GM18505 (cell line): ENCODE measurements around the gene ARPC1B.
A peak's percentile ranks its signal among the peaks of the same experiment; 100 is the strongest.
"Not testable (repeated sequence)": the region's sequence is repeated elsewhere in the genome, so short reads cannot be mapped to it uniquely, and the experiment has no call there.

Experiments used
- ATAC-seq: cut with Tn5 transposase; IDR thresholded peaks from one replicate; pipeline ENCODE4 v1.9.1; 2021; ENCODE audit not compliant: unreplicated experiment
- POLR2A ChIP-seq: IDR thresholded peaks from 4 replicates; pipeline ENCODE4 v1.6.1; 2011; ENCODE audit warnings: borderline replicate concordance; ENCODE audit not compliant: insufficient read depth, insufficient read length; ENCODE audit errors: extremely low read depth

Gene ARPC1B

DNA sequence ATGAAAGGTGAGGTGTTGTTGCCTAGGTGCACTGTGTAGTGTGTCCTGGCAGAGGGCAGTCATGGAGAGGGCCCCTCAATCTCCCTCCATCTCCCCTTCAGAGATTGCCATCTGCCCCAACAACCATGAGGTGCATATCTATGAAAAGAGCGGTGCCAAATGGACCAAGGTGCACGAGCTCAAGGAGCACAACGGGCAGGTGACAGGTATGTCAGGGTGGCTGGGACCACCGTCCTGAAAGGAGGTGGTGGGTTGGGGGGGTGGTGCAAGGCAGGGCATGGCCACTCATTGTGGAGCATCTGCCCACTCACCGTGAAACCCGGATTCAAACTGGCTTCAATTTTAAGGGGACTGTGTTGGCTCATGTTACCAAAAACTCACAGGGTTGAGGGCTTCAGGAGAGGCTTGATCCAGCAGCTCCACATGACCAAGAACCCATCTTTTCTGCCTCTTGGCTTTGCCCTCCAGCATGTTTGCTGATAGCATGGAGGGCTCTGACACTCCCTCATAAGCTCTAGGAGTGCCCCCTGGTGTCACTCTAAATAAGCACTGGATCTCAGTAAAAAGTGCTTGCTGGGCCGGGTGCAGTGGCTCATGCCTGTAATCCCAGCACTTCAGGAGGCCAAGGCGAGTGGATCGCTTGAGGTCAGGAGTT, 12.2 kb downstream of the ARPC1B start:
- no peak for ATAC-seq
- no peak for TF ChIP-seq POLR2A

DNA sequence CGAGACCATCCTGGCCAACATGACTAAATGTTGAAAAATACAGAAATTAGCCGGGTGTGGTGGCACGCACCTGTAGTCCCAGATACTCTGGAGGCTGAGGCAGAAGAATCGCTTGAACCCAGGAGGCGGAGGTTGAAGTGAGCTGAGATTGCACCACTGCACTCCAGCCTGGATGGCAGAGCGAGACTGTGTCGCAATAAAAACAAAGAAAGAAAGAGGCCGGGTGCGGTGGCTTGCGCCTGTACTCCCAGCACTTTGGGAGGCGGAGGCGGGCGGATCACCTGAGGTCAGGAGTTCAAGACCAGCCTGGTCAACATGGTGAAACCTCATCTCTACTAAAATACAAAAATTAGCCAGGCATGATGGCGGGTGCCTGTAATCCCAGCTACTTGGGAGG, 12.7 kb downstream of the ARPC1B start:
- not testable (repeated sequence) for ATAC-seq

GRCh38 chr7:99387912-99388311, 13.4 kb downstream of the ARPC1B start:
- TF ChIP-seq POLR2A: no peak
- ATAC-seq: no peak

- TF ChIP-seq POLR2A: no peak
- no peak for ATAC-seq
These were observed 15.2 kb downstream of the ARPC1B start for GRCh38 chr7:99389772-99390171.

DNA sequence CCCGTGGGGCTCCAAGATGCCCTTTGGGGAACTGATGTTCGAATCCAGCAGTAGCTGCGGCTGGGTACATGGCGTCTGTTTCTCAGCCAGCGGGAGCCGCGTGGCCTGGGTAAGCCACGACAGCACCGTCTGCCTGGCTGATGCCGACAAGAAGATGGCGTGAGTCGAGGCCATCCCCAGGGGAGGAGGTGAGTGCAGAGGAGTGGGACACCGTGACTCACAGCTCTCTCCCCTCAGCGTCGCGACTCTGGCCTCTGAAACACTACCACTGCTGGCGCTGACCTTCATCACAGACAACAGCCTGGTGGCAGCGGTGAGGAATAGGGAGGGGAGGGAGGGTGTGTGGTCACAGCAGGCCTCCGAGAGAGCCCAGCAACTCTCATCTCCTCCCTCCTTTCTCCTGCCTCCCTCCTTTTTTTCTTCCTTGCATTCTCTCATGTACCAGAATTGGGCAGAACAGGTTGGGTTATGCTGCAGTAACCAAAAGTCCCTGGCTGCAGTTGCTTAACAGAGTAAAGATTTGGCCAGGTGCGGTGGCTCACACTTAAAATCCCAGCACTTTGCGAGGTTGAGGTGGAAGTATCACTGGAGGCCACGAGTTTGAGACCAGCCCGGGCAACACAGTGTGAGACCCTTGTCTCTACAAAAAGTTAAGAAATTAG, 16.5 kb downstream of the ARPC1B start:
- no peak for ATAC-seq
- TF ChIP-seq POLR2A: no peak

- ATAC-seq: no peak
- no peak for TF ChIP-seq POLR2A
These were observed 17.5 kb downstream of the ARPC1B start for GRCh38 chr7:99392046-99392445.

DNA sequence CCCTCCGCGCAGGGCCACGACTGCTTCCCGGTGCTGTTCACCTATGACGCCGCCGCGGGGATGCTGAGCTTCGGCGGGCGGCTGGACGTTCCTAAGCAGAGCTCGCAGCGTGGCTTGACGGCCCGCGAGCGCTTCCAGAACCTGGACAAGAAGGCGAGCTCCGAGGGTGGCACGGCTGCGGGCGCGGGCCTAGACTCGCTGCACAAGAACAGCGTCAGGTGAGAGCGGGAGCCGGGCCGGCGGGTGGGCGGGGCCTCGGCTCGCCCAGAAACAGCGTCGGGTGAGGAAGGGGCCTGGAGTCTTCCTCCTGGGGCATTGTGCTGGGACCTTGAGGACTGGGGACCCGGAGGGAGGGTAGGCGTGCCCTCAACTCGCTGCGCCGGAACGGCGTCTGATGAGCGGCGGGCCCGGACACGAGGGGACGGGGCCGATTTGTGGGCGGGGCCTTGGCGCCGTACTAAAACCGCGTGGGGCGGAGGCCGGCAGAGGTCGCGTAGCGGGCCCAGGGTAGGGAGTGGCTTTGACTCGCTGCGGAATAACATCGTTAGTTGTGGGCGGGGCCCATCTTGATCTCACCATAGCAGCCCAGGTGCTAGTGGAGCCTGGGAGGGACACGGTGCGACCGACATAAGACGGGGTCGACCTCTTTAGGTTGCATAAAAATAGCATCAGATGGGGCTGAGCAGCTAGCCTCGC, 18.3 kb downstream of the ARPC1B start:
- peak; percentile 60 for ATAC-seq
- peak; percentile 47 for TF ChIP-seq POLR2A

DNA sequence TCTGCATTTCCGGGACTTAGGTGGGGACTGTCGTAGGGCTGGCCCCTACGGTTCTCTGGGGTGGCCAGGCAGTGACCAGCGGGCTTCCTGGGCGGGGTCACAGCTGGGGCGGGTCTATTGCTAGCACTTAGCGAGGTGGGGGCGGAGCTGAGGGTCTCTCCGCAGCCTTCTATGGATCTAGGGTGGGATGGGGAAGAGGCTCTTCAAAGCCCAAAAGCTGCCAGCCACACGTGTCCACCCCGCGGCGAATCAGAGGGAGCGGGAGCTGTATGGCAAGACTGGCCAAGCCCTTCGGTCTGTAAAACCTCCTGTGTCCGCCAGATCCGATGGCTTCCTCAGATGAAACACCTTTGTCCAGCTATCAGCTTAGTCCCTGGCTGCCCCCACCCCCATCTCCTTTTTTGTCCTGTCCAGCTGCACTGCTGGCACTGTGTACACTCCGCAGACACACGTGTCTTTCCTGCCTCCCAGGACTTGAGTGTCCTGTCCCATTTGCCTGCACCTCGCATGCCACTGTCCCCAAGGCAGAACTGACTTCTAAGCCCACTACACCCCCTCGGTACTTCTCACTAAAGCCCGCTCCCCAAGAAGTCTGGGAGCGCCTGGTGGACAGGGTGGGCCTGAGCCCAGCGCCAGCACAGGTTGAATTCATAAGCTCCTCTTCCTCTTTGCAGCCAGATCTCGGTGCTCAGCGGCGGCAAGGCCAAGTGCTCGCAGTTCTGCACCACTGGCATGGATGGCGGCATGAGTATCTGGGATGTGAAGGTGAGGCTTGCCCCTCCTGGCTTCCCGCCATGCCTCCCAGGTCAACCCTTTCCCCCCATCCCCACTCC, 19.0 kb downstream of the ARPC1B start:
- TF ChIP-seq POLR2A: peak; percentile 23
- no peak for ATAC-seq

GRCh38 chr7:99394188-99394502, 19.6 kb downstream of the ARPC1B start:
- no peak for ATAC-seq
- TF ChIP-seq POLR2A: peak; percentile 36

DNA sequence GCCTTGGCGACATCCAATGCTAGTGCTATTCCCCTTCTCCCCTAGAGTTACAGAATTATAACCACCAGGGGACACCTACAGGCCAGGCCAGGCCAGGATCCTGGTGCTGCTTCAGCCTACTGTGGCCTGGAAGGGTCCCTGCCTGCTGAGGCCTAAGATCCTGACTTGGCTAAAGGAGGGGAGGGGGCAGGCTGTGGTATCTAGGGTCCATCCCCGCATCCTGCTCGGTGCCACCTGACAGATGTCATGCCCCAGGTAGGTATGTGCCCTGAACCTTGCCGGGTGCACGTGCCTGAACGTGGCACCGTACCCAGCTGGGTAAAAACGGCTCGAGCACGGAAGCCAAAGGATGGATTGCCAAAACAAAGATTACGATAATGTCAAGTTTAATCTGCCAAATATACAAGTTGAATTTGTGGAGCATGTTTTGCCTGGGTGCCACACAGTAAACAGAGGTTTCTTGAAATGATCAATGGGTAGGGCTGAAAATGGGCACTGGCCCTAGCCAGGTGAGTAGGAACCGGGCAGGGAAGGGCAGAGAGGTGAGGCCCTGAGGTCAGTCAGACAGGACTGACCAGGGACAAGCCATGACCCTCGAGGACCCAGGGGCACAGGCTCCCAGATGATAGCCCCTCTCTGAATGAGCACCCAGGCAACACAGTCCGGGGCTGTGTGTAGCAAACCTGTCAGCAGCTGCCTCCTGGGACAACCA, 21.2 kb downstream of the ARPC1B start:
- peak; percentile 13 for TF ChIP-seq POLR2A
- ATAC-seq: no peak

DNA sequence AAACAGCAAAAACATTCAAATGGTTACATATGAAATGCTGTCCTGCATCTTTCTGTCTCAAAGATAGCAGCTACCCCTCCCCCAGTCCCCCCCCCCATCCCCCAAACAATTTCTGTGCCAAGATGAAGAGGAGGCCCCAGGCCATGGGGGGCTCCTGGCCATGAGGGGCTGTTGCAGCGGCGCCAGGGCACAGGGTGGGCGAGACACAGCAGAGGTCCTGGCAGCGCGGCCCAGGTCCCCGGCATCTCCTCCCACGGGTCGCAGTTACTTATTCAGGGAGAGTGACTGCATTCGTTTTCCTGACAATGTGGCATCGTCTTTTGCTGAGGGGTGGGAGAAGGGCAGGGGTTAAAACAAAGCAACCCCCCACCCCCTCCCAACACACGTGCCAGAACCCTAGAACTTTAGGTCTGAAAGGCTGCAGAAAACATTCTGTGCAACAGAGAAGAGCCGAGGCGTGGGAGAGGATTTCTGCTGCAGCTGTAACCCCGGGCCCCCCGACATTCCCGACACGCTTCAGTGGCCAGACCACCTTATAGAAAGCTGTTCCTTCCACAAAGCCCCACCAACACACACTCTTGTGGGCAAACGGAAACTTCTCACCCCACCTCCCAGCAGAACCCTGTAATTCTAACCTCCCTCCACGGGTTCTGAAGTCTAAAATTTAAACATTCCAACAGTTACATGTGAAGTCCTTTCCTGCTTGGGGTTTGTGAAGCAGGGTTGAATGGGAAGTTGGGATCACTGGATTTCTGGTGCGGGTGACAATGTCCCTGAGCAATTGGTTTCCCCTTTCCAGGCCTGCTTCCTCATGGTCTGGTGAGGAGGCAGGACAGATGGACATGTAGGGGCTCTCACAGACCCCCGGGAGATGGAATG, 22.1 kb downstream of the ARPC1B start:
- ATAC-seq: no peak
- TF ChIP-seq POLR2A: no peak
